ENCODE results near the gene DYNLT4.
"Not testable (repeated sequence)": the region's sequence is repeated elsewhere in the genome, so short reads cannot be mapped to it uniquely, and the experiment has no call there.

Gene DYNLT4

GRCh38 chr1:44808063-44808937, 1.1 kb upstream of the DYNLT4 start, which contains the start of gene BTBD19:
BTBD19 (plus strand) TSS chr1:44808523; CDS start chr1:44808821, 298 bp downstream.
- DNase-seq: no peak

- no peak for DNase-seq
Observed at GRCh38 chr1:44807364-44808062, 362 bp upstream of the DYNLT4 start.

GRCh38 chr1:44806025-44806703, 987 bp downstream of the DYNLT4 start:
- DNase-seq: no peak

GRCh38 chr1:44805311-44806024, 1.7 kb downstream of the DYNLT4 start:
- no peak for DNase-seq

- DNase-seq: no peak
Observed at GRCh38 chr1:44803312-44804095, 3.6 kb downstream of the DYNLT4 start.

- no peak for DNase-seq
Observed at GRCh38 chr1:44803062-44803311, 4.2 kb downstream of the DYNLT4 start.

GRCh38 chr1:44802306-44803061, 4.7 kb downstream of the DYNLT4 start:
- no peak for DNase-seq

- DNase-seq: no peak
Observed at GRCh38 chr1:44801491-44802305, 5.5 kb downstream of the DYNLT4 start.

- DNase-seq: peak; percentile 85
Observed at GRCh38 chr1:44799770-44800584, 7.2 kb downstream of the DYNLT4 start, which contains the start of gene PLK3. PLK3 (plus strand) TSS chr1:44800377; CDS start chr1:44800464, 87 bp downstream.

- no peak for DNase-seq
Observed at GRCh38 chr1:44798481-44799365, 8.4 kb downstream of the DYNLT4 start.

- DNase-seq: not testable (repeated sequence)
Observed at GRCh38 chr1:44797886-44798285, 9.3 kb downstream of the DYNLT4 start.

GRCh38 chr1:44792736-44793502, 14.2 kb downstream of the DYNLT4 start:
- DNase-seq: no peak

GRCh38 chr1:44790968-44791801, 16.0 kb downstream of the DYNLT4 start:
- DNase-seq: no peak

GRCh38 chr1:44788120-44788860, 18.9 kb downstream of the DYNLT4 start, which contains the start of gene BEST4:
BEST4 (minus strand) TSS chr1:44788170; CDS start chr1:44787705, 465 bp downstream.
- DNase-seq: no peak

- no peak for DNase-seq
Observed at GRCh38 chr1:44787506-44787905, 19.6 kb downstream of the DYNLT4 start.
